Breast epithelium (tissue), 4 donors: ENCODE data around the gene CD55. TPM values are rescaled to one million over a fixed set of nuclear protein-coding genes. Genes with fewer than 3 reads are reported as not detected.

Source experiments
- DNase-seq, 2 donors: peaks; one replicate each; pipeline ENCODE4 v3.0.0-alpha.2; 2019; ENCODE audit warnings: low spot score in 2 of 2
- H3K27ac ChIP-seq, 2 donors: fragments of 200-600 bp; sonication (generic) in 1 of 2; one replicate each; pipeline ENCODE4 v1.5.1; 2016 to 2019; ENCODE audit warnings: mild to moderate bottlenecking in 1 of 2
- H3K27me3 ChIP-seq, 2 donors: fragments of 200-600 bp; sonication (generic) in 1 of 2; one replicate each; pipeline versions ENCODE4 v1.5.1 to v1.6.0; 2017 to 2019; ENCODE audit warnings: control low read depth in 1 of 2, mild to moderate bottlenecking in 1 of 2
- H3K36me3 ChIP-seq: fragments of 200-600 bp; one replicate; pipeline ENCODE4 v1.5.1; 2019
- H3K4me1 ChIP-seq, 2 donors: fragments of 200-600 bp; sonication (generic); one replicate each; pipeline ENCODE4 v1.5.1; 2016 to 2019; ENCODE audit warnings: control low read depth in 1 of 2
- H3K4me3 ChIP-seq, 3 donors: fragments of 200-600 bp; sonication (generic); 1 replicate in 2 of 3; 2 replicates in 1 of 3; pipeline ENCODE4 v1.5.1; 2016 to 2019; ENCODE audit warnings: mild to moderate bottlenecking in 3 of 3, moderate library complexity in 2 of 3
- H3K9me3 ChIP-seq, 2 donors: fragments of 200-600 bp; sonication (generic) in 1 of 2; one replicate each; pipeline ENCODE4 v1.5.1; 2016 to 2019; ENCODE audit warnings: control low read depth in 1 of 2
- POLR2A ChIP-seq: fragments of 450-650 bp; IDR thresholded peaks from one replicate; pipeline ENCODE4 v1.6.1; 2016; ENCODE audit warnings: antibody characterized with exemption, mild to moderate bottlenecking, moderate library complexity
- POLR2AphosphoS5 ChIP-seq, 3 donors: sonication (generic); formaldehyde crosslinking; IDR thresholded peaks; one replicate each; pipeline ENCODE4 v1.6.1; 2017; ENCODE audit warnings: antibody characterized with exemption in 3 of 3
- intact Hi-C: fragments of 100-400 bp; cut with DNase I; formaldehyde crosslinking; loops from one replicate; pipeline ENCODE4 v1.15.1; 2023; ENCODE audit warnings: low total_unique reads
- total RNA-seq, 3 donors: library from RNA; depleted of rRNA; stranded (reverse); fragments of >200 nt; gene quantifications; one replicate each; pipeline ENCODE4 v1.1.0, GENCODE V29; 2016
- TF ChIP-seq, protein P1 (sequence below), 3 donors: fragments of 450-650 bp; IDR thresholded peaks; one replicate each; pipeline ENCODE4 v1.5.1; 2016 to 2017; ENCODE audit warnings: antibody characterized with exemption in 3 of 3, mild to moderate bottlenecking in 3 of 3, moderate library complexity in 3 of 3

Gene CD55
- total RNA-seq, 3 donors from 2014 or later, result 65.4 to 132 (median 67.8) TPM

DNA sequence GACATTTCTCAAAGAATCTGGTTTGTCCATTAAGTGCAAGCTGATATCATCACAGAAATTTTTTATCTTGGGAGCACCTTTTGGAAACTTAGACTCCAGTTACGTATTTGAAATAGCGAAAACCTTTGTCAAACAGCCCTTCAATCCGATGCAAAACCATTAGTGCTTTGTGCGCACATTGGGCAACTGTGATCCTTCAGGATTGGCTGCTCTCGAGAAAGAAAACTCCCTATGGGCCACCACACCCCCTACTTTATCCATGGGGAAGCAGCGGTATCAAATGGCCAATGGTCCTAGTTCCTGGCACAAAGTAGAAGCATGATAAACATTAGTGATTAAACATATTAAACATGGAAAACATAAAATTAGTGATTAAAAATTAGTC lies 16.0 kb upstream of the CD55 start:
- intact Hi-C loops, result no loop called here
- Histone ChIP-seq H3K9me3 (no peaks in the 10 kb centered on the region), H3K27ac (no peak overlapping the region), H3K4me1 (no peaks in the 10 kb centered on the region), H3K27me3 (no peaks in the 10 kb centered on the region), H3K4me3 (no peak overlapping the region), H3K36me3 (no peaks in the 10 kb centered on the region)
- TF ChIP-seq POLR2A, result no peak
- no peak for DNase-seq

DNA sequence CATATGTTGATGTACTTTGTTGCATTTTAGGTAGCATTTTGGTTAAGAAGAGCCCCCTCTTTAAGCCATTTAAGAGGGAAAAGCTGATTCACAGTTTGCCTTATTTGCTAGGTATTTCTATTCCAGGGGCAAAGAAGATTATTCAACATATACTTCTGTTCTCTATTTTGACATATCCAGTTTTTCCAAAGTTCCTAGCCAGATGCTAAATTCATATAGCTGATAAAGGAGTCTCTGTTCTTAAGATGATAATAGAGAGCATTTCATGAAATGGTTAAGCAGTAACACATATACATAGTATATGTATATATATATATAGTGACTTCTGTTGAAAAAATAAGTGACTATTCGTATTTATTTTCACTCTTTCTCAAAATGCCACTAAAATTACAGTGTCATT lies 15.5 kb upstream of the CD55 start:
- H3K4me3 ChIP-seq, result no peak overlapping the region
- intact Hi-C loops, result no loop called here

DNA sequence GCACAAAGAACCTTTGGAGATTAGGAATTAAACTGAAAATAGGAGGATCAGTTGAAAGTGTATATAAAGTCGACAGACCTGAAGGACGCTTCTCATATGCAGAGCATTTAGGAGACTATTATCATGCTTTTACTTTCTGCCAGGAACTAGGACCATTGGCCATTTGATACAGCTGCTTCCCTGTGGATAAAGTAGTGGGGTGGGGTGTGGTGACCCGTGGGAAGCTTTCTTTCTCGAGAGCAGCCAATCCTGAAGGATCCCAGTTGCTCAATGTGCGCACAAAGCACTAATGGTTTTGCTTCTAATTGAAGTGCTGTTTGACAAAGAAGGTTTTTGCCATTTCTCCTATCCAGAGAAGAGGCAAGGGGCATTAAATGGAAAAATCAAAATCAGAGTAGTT lies 14.9 kb upstream of the CD55 start:
- no peak overlapping the region for H3K4me3 ChIP-seq
- intact Hi-C loops, result no loop called here
- no peak for DNase-seq
- TF ChIP-seq POLR2AphosphoS5 (IDR thresholded peaks at IDR 0.05), result no peak
- no peak for TF ChIP-seq POLR2A
- TF ChIP-seq, protein P1, sequence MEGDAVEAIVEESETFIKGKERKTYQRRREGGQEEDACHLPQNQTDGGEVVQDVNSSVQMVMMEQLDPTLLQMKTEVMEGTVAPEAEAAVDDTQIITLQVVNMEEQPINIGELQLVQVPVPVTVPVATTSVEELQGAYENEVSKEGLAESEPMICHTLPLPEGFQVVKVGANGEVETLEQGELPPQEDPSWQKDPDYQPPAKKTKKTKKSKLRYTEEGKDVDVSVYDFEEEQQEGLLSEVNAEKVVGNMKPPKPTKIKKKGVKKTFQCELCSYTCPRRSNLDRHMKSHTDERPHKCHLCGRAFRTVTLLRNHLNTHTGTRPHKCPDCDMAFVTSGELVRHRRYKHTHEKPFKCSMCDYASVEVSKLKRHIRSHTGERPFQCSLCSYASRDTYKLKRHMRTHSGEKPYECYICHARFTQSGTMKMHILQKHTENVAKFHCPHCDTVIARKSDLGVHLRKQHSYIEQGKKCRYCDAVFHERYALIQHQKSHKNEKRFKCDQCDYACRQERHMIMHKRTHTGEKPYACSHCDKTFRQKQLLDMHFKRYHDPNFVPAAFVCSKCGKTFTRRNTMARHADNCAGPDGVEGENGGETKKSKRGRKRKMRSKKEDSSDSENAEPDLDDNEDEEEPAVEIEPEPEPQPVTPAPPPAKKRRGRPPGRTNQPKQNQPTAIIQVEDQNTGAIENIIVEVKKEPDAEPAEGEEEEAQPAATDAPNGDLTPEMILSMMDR (IDR thresholded peaks at IDR 0.05), result no peak
- H3K9me3 ChIP-seq, result no peaks in the 10 kb centered on the region
- H3K36me3 ChIP-seq, result no peaks in the 10 kb centered on the region
- no peaks in the 10 kb centered on the region for H3K4me1 ChIP-seq
- H3K27ac ChIP-seq, result no peak overlapping the region
- no peaks in the 10 kb centered on the region for H3K27me3 ChIP-seq

More for the DNA sequence above, 15.5 kb upstream of the CD55 start:
- Histone ChIP-seq H3K36me3 (no peaks in the 10 kb centered on the region), H3K27ac (no peak overlapping the region), H3K4me1 (no peaks in the 10 kb centered on the region), H3K27me3 (no peaks in the 10 kb centered on the region), H3K9me3 (no peaks in the 10 kb centered on the region)
- DNase-seq, result no peak
- TF ChIP-seq POLR2A (no peak), POLR2AphosphoS5 (IDR thresholded peaks at IDR 0.05) (no peak)
- TF ChIP-seq, protein P1 (IDR thresholded peaks at IDR 0.05), result no peak

DNA sequence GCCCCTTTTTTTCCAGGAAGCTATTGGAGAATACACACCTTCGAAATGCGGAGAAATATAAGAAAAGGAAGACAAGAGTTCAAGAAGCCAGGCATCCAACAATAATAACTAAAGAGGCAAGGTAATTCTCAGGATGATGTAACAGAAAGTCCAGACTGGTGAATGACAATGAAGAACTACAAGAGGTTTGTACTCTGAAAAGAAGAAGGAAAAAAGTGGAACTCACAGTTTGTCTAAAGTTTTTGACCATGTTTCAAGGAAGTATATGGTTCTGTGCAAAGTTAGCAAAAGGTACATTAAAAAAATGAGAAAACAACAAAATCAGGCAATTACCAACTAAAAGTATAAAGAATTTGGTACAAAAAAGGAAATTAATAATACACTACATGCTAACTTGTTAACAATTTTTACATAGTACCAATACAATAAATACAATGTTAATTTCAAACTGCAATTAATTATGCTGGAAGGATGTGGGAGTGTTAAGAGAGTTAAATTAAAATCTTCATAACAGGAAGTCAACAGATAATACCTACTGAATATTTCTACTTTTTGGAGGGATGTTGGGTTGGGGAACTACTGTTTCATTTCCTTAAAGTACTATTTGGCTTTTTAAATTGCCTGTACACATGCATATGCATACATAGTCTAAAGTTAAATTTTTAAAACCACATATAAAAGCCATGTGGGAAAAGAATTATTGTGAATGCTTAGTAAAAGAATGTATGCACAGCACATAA lies 12.9 kb upstream of the CD55 start:
- Histone ChIP-seq H3K27ac (no peak overlapping the region), H3K27me3 (no peaks in the 10 kb centered on the region), H3K36me3 (no peaks in the 10 kb centered on the region), H3K4me1 (no peaks in the 10 kb centered on the region), H3K4me3 (no peak overlapping the region), H3K9me3 (no peaks in the 10 kb centered on the region)
- intact Hi-C loops, result no loop called here
- TF ChIP-seq, protein P1 (IDR thresholded peaks at IDR 0.05), result no peak
- TF ChIP-seq POLR2AphosphoS5 (IDR thresholded peaks at IDR 0.05) (no peak), POLR2A (no peak)
- no peak for DNase-seq

DNA sequence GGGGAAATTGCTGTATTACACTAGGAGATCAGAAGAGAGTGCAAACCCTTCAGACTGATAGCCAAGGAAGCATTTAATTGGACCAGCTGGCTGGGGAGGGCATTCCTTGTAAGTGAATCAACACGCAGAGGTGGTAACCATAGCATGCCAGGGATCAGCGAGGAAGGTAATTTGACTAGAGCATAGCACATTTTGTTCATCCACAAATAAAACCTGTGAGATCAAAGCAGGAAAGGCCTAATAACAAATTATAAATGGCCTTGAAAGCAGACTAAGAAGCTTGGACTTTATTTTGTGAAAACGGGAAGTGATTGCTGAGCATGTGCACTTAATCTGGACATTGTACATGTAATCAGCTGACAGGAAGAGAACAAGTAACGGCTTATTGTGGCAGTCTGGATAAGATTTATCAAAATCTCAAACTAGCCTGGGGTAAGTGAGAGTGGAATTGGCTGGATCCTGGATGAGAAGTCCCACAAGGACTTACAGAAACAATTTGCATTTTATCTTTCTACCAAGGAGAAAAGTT lies 11.7 kb upstream of the CD55 start:
- TF ChIP-seq POLR2A (no peak), POLR2AphosphoS5 (IDR thresholded peaks at IDR 0.05) (no peak)
- TF ChIP-seq, protein P1 (IDR thresholded peaks at IDR 0.05), result no peak
- intact Hi-C loops, result no loop called here
- DNase-seq, result peak in 1 of 2 donors; percentile 42
- Histone ChIP-seq H3K36me3 (no peaks in the 10 kb centered on the region), H3K27ac (peak overlapping the region; percentile 27 to 43), H3K4me1 (no peaks in the 10 kb centered on the region), H3K9me3 (no peaks in the 10 kb centered on the region), H3K4me3 (peak overlapping the region in 1 of 3 donors; percentile 4), H3K27me3 (no peaks in the 10 kb centered on the region)
